ENCODE measurements around the gene TMEM141.
A peak's percentile ranks its signal among the peaks of the same experiment; 100 is the strongest.
"Not testable (repeated sequence)": the region's sequence is repeated elsewhere in the genome, so short reads cannot be mapped to it uniquely, and the experiment has no call there.

The TMEM141 gene

GRCh38 chr9:136755302-136756133 is 35.6 kb upstream of the TMEM141 start:
- DNase-seq, result not testable (repeated sequence)

DNA sequence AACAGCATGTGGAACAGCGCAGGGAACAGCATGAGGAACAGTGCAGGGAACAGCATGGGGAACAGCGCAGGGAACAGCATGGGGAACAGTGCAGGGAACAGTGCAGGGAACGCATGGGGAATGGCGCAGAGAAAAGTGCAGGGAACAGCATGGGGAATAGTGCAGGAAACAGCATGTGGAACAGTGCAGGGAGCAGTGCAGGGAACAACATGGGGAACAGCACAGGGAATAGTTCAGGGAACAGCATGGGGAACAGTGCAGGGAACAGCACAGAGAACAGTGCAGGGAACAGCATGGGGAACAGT is 35.1 kb upstream of the TMEM141 start:
- no peak for DNase-seq

DNA sequence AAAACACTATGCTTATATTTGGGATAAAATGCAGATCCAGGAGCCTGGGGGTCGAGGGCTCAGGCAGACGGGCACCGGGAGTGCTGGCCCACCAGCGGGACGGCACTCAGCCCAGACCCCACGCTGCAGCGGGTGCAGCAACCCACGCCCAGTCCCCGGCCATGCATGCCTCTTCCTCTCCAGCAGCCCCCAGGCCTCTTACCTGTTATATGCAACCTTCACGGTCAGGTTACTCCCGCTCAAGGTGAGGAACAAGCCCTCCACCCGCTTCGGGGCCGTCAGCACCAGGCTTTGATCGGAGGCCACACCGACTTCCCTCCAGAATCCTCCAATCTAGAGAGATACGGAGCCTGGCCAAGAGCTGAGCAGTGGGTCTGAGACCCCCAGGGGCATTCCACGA is 34.3 kb upstream of the TMEM141 start:
- no peak for DNase-seq

DNA sequence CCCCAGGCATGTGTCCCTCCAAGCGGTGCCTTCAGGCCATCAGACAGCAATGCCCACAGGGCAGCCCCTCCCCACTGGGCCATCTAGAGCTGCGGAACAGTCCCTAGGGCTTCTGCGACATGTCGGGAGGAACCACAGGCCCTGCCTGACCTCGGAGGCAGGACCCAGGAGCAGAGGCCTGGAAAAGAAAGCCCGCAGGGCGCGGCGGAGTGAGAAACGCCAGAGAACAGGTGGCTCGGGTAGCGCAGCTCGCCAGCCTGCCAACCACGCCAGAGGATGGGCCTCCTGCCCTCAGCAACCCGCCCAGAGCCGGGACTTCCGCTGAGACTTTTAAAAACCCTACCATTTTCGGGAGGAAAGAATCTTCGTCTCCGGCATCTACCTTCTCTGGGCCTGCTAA is 33.8 kb upstream of the TMEM141 start:
- no peak for DNase-seq

DNA sequence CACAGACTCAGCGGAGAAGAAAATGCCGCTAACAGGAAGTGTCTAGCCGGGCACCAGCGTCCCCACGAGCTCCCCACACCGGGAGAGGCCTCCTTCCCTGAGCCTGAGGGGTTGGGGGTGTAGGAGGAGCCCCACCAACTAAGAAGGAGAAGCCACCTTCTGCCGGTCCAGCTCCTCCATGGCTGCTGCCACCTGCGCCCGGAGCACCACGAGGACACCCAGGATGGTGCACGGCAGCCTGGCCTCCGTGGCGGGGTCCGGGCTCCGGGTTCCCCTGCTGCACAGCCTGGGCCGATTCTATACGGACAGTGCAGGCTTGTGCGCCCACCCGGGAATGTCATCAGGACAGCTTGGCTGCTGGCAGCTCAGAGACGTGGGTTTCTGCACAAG is 33.4 kb upstream of the TMEM141 start:
- no peak for DNase-seq

DNA sequence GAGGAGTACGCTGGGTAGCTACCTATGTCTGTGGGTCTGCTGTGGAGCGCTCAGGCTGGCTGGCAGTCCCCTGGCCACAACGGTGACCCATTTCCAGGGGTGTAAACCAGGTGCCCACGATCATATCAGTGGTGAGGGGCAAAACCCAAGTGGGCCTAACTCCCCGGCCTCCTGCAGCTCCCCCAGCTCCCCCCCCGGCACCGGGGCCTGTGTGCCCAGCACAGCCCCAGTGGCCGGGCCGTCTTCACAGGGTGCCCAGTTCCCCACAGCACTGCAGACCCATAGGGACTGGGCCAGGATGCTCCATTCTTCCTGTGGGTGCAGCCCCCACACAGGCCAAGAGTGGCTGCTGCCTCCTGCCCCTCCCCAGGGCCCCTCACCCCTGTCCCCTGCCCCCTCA is 32.1 kb upstream of the TMEM141 start:
- DNase-seq, result no peak

- no peak for DNase-seq
Measured at GRCh38 chr9:136759436-136760325, 31.5 kb upstream of the TMEM141 start.

DNA sequence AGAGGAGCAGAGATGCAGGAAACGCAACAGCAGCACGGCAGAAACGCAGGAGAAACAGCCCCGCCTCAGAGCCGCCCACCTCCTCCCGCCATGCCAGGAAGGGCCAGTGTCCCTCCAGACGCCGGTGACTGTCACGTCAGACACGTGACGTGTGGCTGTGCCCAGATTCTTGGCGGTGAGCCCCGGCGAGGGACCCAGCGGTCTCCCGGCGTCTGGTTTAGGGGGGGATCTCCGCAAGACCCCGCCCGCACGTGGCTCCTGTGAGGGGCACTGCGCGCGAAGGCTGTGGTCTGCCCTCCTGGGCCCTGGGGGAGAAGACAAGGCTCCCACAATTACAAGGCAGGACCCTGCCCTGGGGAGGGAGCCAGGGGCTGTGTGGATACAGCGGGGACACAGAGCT is 30.7 kb upstream of the TMEM141 start:
- no peak for DNase-seq

- DNase-seq, result peak; percentile 75
Measured at GRCh38 chr9:136760834-136761544, 30.2 kb upstream of the TMEM141 start.

GRCh38 chr9:136761545-136761981 is 29.6 kb upstream of the TMEM141 start:
- DNase-seq, result no peak

DNA sequence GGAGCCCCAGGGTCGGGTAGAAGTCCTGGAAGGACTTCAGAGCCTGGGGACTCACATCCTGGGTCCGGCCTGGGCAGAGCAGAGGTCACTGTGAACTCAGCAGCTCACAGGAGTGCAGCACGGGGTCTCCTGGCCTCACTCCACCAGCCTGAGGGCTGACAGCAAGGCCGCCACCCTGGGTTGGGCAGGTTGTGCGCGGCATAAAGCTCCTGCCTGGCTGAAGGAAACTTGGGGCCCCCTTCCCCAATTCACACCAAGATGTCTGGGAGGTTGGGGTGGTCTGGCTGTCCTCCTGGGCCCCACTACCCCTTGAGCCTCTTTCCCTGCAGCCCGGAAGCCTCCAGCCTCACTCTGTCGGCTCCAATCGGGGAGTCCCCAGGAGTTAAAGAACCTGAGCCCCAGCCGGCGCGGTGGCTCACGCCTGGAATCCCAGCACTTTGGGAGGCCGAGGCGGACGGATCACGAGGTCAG is 28.9 kb upstream of the TMEM141 start:
- no peak for DNase-seq

DNA sequence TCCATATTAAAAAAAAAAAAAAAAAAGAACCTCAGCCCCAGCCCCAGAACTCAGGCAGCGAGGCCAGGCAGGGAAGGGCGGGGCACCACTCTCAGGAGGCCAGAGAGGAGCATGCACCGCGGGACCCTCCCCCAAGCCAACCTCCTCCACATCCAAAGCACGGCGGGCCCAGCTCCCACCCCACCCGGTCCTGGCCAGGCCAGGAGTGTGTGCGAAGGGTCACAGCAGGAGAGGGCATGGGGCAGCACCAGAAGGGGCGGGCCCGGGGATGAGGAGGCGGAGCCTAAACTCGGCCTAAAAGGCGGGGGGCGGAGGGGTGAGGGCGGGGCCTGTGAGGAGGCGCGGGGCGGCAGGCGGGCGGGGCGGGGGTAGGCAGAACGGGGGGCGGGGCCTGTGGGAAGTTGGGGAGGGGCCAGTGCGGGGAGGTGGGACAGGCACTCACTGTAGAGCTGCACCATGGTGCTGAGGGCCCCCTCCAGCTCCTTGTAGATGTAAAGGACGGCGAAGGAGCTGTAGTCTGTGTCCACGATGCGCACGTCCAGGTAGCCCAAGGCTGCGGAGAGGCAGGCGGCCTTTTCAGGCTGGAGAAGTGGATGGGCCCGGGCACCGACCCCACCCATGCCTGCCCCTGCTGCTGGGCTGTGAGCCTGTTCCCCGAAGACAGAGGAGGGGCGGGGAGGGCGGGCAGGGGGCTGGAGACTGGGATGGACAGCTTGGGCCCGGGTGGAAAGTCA is 28.1 kb upstream of the TMEM141 start:
- DNase-seq, result peak; percentile 86

DNA sequence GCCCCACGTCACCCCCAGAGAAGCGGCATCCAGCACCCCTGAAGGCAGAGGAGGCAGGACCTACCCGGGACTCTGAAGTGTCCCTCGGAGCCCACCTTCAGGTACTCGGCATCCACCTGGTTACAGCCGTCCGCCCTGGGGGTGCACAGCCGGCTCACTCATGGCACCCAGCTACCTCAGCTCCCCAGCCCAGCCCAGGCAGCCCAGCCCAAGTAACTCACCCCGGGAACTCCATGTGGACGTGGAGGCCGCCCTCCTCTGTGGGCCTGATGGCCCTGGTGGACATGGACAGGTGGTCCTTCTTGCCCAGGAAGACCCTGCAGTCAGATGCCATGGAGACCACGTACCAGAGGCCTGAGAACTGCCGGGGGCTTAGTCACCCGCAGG is 27.5 kb upstream of the TMEM141 start:
- no peak for DNase-seq

DNA sequence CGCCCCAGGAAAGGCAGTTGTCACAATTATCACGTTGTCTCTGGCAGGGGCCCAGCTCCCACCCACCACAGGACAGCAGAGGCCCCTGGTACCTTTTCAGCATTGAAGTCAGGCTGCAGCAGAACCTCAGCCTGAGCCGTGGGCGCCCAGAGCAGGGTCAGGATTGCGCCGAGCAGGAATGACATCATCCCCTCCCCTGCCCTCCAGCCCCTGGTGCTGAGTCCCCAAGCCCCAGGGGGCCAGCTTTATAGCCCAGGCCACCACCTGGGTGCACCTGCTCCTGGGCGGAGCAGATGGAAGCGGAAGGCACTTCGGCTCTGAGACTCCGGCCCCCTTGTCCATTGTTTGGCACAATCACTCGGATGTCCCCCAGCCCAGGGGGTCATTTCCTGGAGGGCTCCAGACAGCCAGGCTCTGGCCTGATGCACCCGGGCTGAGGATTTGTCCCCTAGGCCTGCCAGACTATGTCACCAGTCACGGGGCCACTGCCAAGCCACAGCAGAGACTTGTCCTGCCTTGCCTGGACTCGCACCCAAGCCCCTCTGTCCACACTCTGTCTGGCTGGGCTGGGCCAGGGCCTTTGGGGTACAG is 26.7 kb upstream of the TMEM141 start, which contains the start of gene LCN15:
Gene LCN15 (minus strand): TSS at position 218 of the 591 bp plus-strand sequence. CDS start 30 bp downstream, at position 188.
- DNase-seq, result peak; percentile 95

- no peak for DNase-seq
Measured at GRCh38 chr9:136765041-136765440, 26.1 kb upstream of the TMEM141 start.

DNA sequence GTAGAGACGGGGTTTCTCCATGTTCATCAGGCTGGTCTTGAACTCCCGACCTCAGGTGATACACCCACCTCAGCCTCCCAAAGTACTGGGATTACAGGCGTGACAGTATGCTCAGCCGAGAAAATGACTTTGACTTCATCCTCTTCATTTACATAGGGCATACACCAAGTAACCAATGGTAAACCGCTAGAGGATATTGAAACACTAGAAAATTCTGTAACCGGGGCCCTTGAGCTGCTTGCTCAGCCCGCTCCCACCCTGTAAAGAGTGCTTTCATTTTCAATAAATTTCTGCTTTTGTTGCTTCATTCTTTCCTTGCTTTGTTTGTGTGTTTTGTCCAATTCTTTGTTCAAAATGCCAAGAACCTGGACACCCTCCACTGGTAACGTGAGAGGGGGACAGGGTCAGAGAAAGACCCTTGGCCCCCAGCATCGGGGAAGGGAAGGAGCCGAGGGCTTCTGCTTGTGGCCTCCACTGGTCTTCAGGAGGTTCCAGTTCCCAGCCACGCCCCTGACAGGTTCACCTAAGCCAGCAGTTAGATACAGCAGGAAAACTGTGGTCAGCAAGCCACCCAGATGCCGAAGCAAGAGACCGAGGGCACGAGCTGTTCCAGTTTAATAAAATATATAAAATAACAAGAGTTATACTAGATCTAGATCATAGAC is 25.3 kb upstream of the TMEM141 start:
- not testable (repeated sequence) for DNase-seq

GRCh38 chr9:136766410-136767120 is 24.6 kb upstream of the TMEM141 start:
- peak; percentile 83 for DNase-seq

- peak; percentile 50 for DNase-seq
Measured at GRCh38 chr9:136769710-136770191, 21.4 kb upstream of the TMEM141 start.

DNA sequence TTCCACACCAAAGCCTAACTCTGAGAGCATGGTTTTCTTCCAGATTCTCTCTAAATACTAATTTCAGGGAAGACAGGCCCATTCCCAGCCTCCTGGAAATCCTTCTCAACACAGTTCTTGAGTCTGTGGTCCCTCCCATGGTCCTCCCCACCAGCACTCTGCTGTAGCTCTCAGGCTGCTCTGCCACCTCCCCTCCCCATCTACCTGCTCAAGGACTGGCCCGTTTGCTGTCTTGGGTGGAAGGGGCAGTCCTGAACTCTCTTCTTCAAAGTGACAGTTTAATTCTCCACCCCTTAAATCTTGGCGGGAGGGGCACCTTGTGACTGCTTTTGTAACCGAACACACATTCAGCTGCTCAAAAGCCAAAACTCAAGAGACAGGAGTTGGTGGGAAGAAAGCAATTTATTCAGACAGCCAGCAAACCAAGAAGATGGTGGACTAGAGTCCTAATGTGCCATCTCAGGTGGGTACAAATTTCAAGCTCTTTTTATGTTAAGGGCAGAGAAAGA is 19.2 kb upstream of the TMEM141 start:
- DNase-seq, result no peak

DNA sequence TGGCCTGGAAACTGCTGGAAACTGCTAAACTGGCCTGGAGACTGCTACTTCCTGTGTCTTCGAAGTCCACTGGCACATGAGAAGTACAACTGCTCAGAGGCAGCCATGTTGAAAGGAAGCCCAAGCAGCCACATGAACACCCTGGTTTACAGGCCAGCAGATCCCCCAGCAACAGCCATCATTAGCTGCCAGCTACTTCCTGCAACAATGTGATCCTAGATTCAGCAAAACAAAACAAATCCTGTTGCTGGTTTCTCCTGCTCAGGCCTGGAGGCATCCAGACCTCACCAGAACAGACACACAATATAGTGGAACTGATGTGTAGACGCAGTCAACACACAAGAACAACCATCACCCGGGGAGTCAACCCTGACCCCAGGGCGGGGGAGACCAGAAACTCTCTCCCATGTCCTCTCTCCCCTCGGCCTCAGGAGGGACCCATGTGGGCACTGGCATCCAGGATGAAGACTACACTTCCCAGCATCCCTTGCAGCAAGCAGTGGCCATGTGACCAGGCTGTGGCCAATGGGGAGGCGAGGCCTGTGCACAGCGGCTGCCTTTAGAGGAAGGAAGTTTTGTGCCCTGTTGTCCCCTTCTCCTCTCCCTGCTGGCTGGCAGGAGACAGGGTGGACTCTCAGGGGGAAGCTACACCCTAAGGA is 17.6 kb upstream of the TMEM141 start:
- DNase-seq, result no peak

Measured in NCI-H69 (cell line).